Neutrophil (primary cell): Measurements from ENCODE around the gene ARL16.
A peak's percentile ranks its signal among the peaks of the same experiment; 100 is the strongest.

Experiments used
- H3K27ac ChIP-seq: fragments of 200-600 bp; sonication (generic); 2 replicates; pipeline ENCODE4 v1.5.1; 2016; ENCODE audit warnings: mild to moderate bottlenecking, moderate library complexity
- H3K27me3 ChIP-seq: fragments of 200-600 bp; sonication (generic); 2 replicates; pipeline ENCODE4 v1.6.0; 2016; ENCODE audit warnings: mild to moderate bottlenecking
- H3K36me3 ChIP-seq: fragments of 200-600 bp; sonication (generic); 2 replicates; pipeline ENCODE4 v1.5.1; 2017
- H3K4me1 ChIP-seq, 2 experiments: fragments of 200-600 bp in 1 of 2; sonication (generic) in 1 of 2; 1 replicate in 1 of 2; 2 replicates in 1 of 2; pipeline versions ENCODE4 v1.5.1 to v1.6.1; 2013 to 2016; ENCODE audit warnings: low read depth in 1 of 2, low read length in 1 of 2, mild to moderate bottlenecking in 1 of 2, moderate library complexity in 1 of 2; ENCODE audit not compliant: control insufficient read depth in 1 of 2, insufficient read depth in 1 of 2
- H3K4me3 ChIP-seq, 2 experiments: fragments of 200-600 bp in 1 of 2; sonication (generic) in 1 of 2; 1 replicate in 1 of 2; 2 replicates in 1 of 2; pipeline ENCODE4 v1.5.1; 2013 to 2016; ENCODE audit warnings: low read depth in 1 of 2, low read length in 1 of 2, mild to moderate bottlenecking in 1 of 2, moderate library complexity in 1 of 2
- H3K9me3 ChIP-seq: fragments of 200-600 bp; sonication (generic); 2 replicates; pipeline ENCODE4 v1.5.1; 2016
- CTCF ChIP-seq: fragments of 200-600 bp; sonication (generic); IDR thresholded peaks from 2 replicates; pipeline ENCODE4 v1.5.1; 2016; ENCODE audit warnings: antibody characterized with exemption

ARL16 gene

GRCh38 chr17:81672504-81672903 lies 11.1 kb downstream of the ARL16 start:
- Histone ChIP-seq H3K4me3 (no peak overlapping the region), H3K27ac (no peak overlapping the region), H3K9me3 (no peaks in the 10 kb centered on the region), H3K4me1 (peaks cover 9 to 10% of the 10 kb centered on the region in 2 experiments), H3K36me3 (peaks cover 59% of the 10 kb centered on the region), H3K27me3 (no peaks in the 10 kb centered on the region)
- TF ChIP-seq CTCF: no peak

- no peaks in the 10 kb centered on the region for H3K9me3 ChIP-seq
- H3K4me3 ChIP-seq: no peak overlapping the region
- H3K4me1 ChIP-seq: peaks cover 28 to 30% of the 10 kb centered on the region in 2 experiments
- H3K36me3 ChIP-seq: peaks cover 45% of the 10 kb centered on the region
- H3K27me3 ChIP-seq: no peaks in the 10 kb centered on the region
- H3K27ac ChIP-seq: no peak overlapping the region
- TF ChIP-seq CTCF: no peak
Measured at GRCh38 chr17:81667754-81668153, 15.8 kb downstream of the ARL16 start.

GRCh38 chr17:81666342-81667191 lies 17.0 kb downstream of the ARL16 start, which contains the start of the genes CCDC137 and OXLD1:
TSS of gene CCDC137 (plus strand) at chr17:81666737. CDS start at chr17:81666767, 30 bp downstream.
TSS of gene OXLD1 (minus strand) at chr17:81666605. CDS start at chr17:81666577, 28 bp downstream.
- TF ChIP-seq CTCF: peak; percentile 31
- Histone ChIP-seq H3K27me3 (no peaks in the 10 kb centered on the region), H3K27ac (peak within 1 kb of the TSS; percentile 89), H3K36me3 (peaks cover 33% of the 10 kb centered on the region), H3K4me1 (peaks cover 28 to 30% of the 10 kb centered on the region in 2 experiments), H3K4me3 (peak within 1 kb of the TSS; percentile 91 to 96), H3K9me3 (no peaks in the 10 kb centered on the region)

GRCh38 chr17:81666092-81666341 lies 17.6 kb downstream of the ARL16 start:
- Histone ChIP-seq H3K4me3 (peak overlapping the region; percentile 91 to 96), H3K27ac (peak overlapping the region; percentile 89), H3K9me3 (no peaks in the 10 kb centered on the region), H3K27me3 (no peaks in the 10 kb centered on the region), H3K4me1 (peaks cover 28 to 30% of the 10 kb centered on the region in 2 experiments), H3K36me3 (peaks cover 27% of the 10 kb centered on the region)
- no peak for TF ChIP-seq CTCF

- Histone ChIP-seq H3K9me3 (no peaks in the 10 kb centered on the region), H3K27ac (peak overlapping the region; percentile 89), H3K27me3 (no peaks in the 10 kb centered on the region), H3K4me3 (peak overlapping the region; percentile 91 to 96), H3K4me1 (peaks cover 28 to 30% of the 10 kb centered on the region in 2 experiments), H3K36me3 (peaks cover 23% of the 10 kb centered on the region)
- no peak for TF ChIP-seq CTCF
Measured at GRCh38 chr17:81665205-81666091, 18.1 kb downstream of the ARL16 start.
